Ascending aorta (tissue), 2 donors: ENCODE results near the gene TOR1A. TPM values are rescaled to one million over a fixed set of nuclear protein-coding genes. Genes with fewer than 3 reads are reported as not detected.

Experiments used
- DNase-seq, 2 donors: peaks; one replicate each; pipeline ENCODE4 v3.0.0-alpha.2; 2019; ENCODE audit warnings: low spot score in 2 of 2
- H3K27ac ChIP-seq, 2 donors: fragments of 200-600 bp; sonication (generic); one replicate each; pipeline ENCODE4 v1.5.1; 2016 to 2017; ENCODE audit warnings: mild to moderate bottlenecking in 1 of 2
- H3K27me3 ChIP-seq: fragments of 200-600 bp; sonication (generic); one replicate; pipeline ENCODE4 v1.5.1; 2017
- H3K36me3 ChIP-seq, 2 donors: fragments of 200-600 bp; sonication (generic); one replicate each; pipeline ENCODE4 v1.5.1; 2016
- H3K4me1 ChIP-seq, 2 donors: fragments of 200-600 bp; sonication (generic); one replicate each; pipeline ENCODE4 v1.5.1; 2016 to 2017; ENCODE audit warnings: mild to moderate bottlenecking in 1 of 2
- H3K4me3 ChIP-seq, 2 donors: fragments of 200-600 bp; sonication (generic); one replicate each; pipeline ENCODE4 v1.5.1; 2016 to 2017; ENCODE audit warnings: mild to moderate bottlenecking in 1 of 2
- H3K9me3 ChIP-seq, 2 donors: fragments of 200-600 bp; sonication (generic); one replicate each; pipeline ENCODE4 v1.5.1; 2016
- intact Hi-C: fragments of 100-400 bp; cut with DNase I; formaldehyde crosslinking; loops from one replicate; pipeline ENCODE4 v1.15.1; 2023
- total RNA-seq: library from RNA; depleted of rRNA; stranded (reverse); fragments of >200 nt; gene quantifications from one replicate; pipeline ENCODE4 v1.1.0, GENCODE V29; 2016
- TF ChIP-seq, protein P1 (sequence below), 3 experiments: fragments of 200-600 bp in 2 of 3; fragments of 450-650 bp in 1 of 3; sonication (generic) in 2 of 3; IDR thresholded peaks; one replicate each; pipeline ENCODE4 v1.5.1; 2016 to 2019; ENCODE audit warnings: antibody characterized with exemption in 3 of 3, mild to moderate bottlenecking in 1 of 3, moderate library complexity in 1 of 3

The TOR1A gene
- total RNA-seq, 1 donor from 2014 or later = 67.7 TPM

DNA sequence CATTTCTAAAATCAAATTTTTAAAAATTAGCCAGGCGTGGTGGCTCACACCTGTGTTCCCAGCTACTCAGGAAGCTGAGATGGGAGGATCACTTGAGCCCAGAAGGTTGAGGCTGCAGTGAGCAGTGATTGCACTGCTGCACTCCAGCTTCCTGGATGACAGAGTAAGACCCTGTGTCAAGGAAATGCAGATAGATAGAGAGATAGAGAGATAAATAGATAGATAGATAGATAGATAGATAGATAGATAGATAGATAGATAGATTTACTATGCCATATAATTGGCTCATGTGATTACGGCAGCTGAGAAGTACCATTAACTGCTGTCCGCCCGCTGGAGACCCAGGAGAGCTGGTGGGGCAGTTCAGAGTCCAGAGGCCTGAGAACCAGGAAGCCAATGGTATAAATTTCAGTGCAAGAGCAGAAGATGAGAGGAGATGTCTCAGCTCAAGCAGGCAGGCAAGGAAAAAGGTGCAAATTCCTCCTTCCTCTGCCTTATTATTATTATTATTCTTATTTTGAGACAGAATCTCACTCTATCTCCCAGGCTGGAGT lies 58.1 kb downstream of the TOR1A start:
- DNase-seq = no peak

DNA sequence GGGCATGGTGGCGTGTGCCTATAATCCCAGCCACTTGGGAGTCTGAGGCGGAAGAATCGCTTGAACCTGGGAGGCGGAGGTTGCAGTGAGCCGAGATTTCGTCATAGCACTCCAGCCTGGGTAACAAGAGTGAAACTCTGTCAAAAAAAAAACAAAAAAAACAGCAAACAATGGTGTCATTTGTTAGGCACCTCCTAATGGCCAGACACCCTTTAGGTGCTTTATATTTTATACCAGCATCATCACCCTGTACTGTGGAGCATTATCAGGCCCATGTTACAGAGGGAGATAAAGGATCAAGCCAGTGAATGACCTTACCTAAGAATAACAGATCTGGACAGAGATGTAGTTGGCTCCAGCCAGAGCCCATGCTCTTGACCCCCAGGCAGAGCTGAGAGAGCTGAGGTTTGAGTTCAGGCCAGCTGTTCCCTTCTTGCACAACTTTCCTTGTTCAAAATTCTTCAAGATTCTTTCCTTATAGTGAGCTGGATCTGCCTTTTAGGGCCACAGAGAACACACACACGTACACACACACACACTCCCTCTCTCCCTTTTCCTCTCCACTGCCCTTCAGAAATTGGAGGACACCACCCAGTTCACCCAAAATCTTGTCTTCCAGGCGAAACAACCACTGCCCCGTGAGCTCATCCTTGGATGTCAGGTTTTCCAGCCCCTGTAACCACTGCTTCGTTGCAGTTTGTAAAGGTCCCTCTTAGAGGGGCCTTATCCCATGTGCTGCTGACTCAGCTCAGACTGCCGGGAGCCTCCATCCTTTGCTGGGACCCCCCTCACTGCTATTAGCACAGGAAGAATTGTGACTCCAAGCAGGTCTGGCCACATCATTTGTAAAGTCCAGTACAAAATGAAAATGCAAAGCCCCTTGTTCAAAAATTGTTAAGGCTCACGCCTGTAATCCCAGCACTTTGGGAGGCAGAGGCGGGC lies 60.7 kb downstream of the TOR1A start:
- TF ChIP-seq, protein P1, sequence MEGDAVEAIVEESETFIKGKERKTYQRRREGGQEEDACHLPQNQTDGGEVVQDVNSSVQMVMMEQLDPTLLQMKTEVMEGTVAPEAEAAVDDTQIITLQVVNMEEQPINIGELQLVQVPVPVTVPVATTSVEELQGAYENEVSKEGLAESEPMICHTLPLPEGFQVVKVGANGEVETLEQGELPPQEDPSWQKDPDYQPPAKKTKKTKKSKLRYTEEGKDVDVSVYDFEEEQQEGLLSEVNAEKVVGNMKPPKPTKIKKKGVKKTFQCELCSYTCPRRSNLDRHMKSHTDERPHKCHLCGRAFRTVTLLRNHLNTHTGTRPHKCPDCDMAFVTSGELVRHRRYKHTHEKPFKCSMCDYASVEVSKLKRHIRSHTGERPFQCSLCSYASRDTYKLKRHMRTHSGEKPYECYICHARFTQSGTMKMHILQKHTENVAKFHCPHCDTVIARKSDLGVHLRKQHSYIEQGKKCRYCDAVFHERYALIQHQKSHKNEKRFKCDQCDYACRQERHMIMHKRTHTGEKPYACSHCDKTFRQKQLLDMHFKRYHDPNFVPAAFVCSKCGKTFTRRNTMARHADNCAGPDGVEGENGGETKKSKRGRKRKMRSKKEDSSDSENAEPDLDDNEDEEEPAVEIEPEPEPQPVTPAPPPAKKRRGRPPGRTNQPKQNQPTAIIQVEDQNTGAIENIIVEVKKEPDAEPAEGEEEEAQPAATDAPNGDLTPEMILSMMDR (IDR thresholded peaks at IDR 0.05) = no peak
- no peaks in the 10 kb centered on the region for H3K27me3 ChIP-seq
- intact Hi-C loops = no loop called here
- no peak for DNase-seq
- no peaks in the 10 kb centered on the region for H3K4me1 ChIP-seq
- no peak overlapping the region for H3K27ac ChIP-seq
- no peak overlapping the region for H3K4me3 ChIP-seq
- H3K36me3 ChIP-seq = no peaks in the 10 kb centered on the region
- H3K9me3 ChIP-seq = no peaks in the 10 kb centered on the region

More for the DNA sequence above, 58.1 kb downstream of the TOR1A start:
- H3K4me3 ChIP-seq = no peak overlapping the region
- no peaks in the 10 kb centered on the region for H3K36me3 ChIP-seq
- no peaks in the 10 kb centered on the region for H3K9me3 ChIP-seq
- intact Hi-C loops = no loop called here
- TF ChIP-seq, protein P1 (IDR thresholded peaks at IDR 0.05) = no peak
- H3K27me3 ChIP-seq = no peaks in the 10 kb centered on the region
- no peak overlapping the region for H3K27ac ChIP-seq
- no peaks in the 10 kb centered on the region for H3K4me1 ChIP-seq

Other genes starting within 250 kb of the TOR1A start
- not detected for gene C9orf50, start 203.0 kb downstream of the TOR1A start, total RNA-seq
- gene NTMT1, start 198.0 kb downstream of the TOR1A start, total RNA-seq = 6.9 TPM
- 29.7 TPM for gene ASB6, start 182.0 kb downstream of the TOR1A start, total RNA-seq
- 112 TPM for gene PRRX2, start 158.5 kb downstream of the TOR1A start, total RNA-seq
- 8.9 TPM for gene PTGES, start 71.1 kb downstream of the TOR1A start, total RNA-seq
- 51.7 TPM for gene TOR1B, start 21.0 kb downstream of the TOR1A start, total RNA-seq
- gene C9orf78, start 11.1 kb upstream of the TOR1A start, total RNA-seq = 19.2 TPM
- 34.0 TPM for gene USP20, start 11.3 kb upstream of the TOR1A start, total RNA-seq
- 87.2 TPM for gene FNBP1, start 219.1 kb upstream of the TOR1A start, total RNA-seq
- gene GPR107, start 229.8 kb upstream of the TOR1A start, total RNA-seq = 37.4 TPM